ENCODE data around the gene DDX43. TPM values are rescaled to one million over a fixed set of nuclear protein-coding genes. Genes with fewer than 3 reads are reported as not detected.

Gene DDX43
- total and polyA plus RNA-seq, 10 of the 15 experiments (the other 5 are each of a cell fraction or from before 2014, with no cell fraction given): 0.12 TPM; not detected in 9

DNA sequence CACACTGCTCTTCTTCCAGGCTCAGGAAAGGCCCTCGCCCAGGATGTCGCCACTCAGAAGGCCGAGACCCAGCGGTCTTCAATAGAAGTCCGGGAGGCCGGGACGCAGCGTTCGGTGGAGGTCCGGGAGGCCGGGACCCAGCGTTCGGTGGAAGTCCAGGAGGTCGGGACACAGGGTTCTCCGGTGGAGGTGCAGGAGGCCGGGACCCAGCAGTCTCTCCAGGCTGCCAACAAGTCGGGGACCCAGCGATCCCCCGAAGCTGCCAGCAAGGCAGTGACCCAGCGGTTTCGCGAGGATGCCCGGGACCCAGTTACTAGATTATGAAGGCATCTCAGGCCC lies 31.1 kb upstream of the DDX43 start:
- Histone ChIP-seq H3K4me2 (ENCODE audit: control insufficient read depth, insufficient read depth) (no peak overlapping the region), H3K27me3 (replicated peaks in 1 of 2; ENCODE audit: control insufficient read depth in 2 of 2, insufficient read depth in 2 of 2, low read length in 1 of 2) (0 out of 4 replicates have a peak, but pooled peaks cover 0 to 3% of the 10 kb centered on the region in 2 experiments), H4K20me1 (ENCODE audit: control insufficient read depth, insufficient read depth) (no peaks in the 10 kb centered on the region), H3K79me2 (ENCODE audit: control insufficient read depth, insufficient read depth, low read length) (no peaks in the 10 kb centered on the region), H3K36me3 (ENCODE audit: control insufficient read depth in 2 of 2, insufficient read depth in 2 of 2, low read length in 1 of 2) (no peaks in the 10 kb centered on the region), H3K27ac (ENCODE audit: control insufficient read depth, insufficient read depth) (no peak overlapping the region), H3K9ac (ENCODE audit: control insufficient read depth, insufficient read depth, low read length) (no peak overlapping the region), H3K9me3 (replicated peaks; ENCODE audit: control insufficient read depth, insufficient read depth, low read length) (no peaks in the 10 kb centered on the region), H2AFZ (ENCODE audit: control insufficient read depth, low read depth, low read length) (no peak overlapping the region), H3K4me3 (no peak overlapping the region), H3K4me1 (ENCODE audit: control insufficient read depth, insufficient read depth, low read length) (no peaks in the 10 kb centered on the region)
- no peak for DNase-seq (ENCODE audit: low read depth, low spot score)
- FAIRE-seq: no peak
- TF ChIP-seq, protein P1, sequence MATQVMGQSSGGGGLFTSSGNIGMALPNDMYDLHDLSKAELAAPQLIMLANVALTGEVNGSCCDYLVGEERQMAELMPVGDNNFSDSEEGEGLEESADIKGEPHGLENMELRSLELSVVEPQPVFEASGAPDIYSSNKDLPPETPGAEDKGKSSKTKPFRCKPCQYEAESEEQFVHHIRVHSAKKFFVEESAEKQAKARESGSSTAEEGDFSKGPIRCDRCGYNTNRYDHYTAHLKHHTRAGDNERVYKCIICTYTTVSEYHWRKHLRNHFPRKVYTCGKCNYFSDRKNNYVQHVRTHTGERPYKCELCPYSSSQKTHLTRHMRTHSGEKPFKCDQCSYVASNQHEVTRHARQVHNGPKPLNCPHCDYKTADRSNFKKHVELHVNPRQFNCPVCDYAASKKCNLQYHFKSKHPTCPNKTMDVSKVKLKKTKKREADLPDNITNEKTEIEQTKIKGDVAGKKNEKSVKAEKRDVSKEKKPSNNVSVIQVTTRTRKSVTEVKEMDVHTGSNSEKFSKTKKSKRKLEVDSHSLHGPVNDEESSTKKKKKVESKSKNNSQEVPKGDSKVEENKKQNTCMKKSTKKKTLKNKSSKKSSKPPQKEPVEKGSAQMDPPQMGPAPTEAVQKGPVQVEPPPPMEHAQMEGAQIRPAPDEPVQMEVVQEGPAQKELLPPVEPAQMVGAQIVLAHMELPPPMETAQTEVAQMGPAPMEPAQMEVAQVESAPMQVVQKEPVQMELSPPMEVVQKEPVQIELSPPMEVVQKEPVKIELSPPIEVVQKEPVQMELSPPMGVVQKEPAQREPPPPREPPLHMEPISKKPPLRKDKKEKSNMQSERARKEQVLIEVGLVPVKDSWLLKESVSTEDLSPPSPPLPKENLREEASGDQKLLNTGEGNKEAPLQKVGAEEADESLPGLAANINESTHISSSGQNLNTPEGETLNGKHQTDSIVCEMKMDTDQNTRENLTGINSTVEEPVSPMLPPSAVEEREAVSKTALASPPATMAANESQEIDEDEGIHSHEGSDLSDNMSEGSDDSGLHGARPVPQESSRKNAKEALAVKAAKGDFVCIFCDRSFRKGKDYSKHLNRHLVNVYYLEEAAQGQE (IDR thresholded peaks at IDR 0.05; ENCODE audit: low read depth, low read length): no peak
- TF ChIP-seq, protein P2, sequence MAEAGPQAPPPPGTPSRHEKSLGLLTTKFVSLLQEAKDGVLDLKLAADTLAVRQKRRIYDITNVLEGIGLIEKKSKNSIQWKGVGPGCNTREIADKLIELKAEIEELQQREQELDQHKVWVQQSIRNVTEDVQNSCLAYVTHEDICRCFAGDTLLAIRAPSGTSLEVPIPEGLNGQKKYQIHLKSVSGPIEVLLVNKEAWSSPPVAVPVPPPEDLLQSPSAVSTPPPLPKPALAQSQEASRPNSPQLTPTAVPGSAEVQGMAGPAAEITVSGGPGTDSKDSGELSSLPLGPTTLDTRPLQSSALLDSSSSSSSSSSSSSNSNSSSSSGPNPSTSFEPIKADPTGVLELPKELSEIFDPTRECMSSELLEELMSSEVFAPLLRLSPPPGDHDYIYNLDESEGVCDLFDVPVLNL (IDR thresholded peaks at IDR 0.05; ENCODE audit: low read depth, low read length): no peak
- TF ChIP-seq POLR2AphosphoS5 (IDR thresholded peaks at IDR 0.05; ENCODE audit: low read length): no peak
- TF ChIP-seq NR2C1 (IDR thresholded peaks at IDR 0.05): no peak
- TF ChIP-seq SMC3 (IDR thresholded peaks at IDR 0.05; ENCODE audit: borderline replicate concordance, low read length): no peak
- CTCF ChIA-PET: no interaction called here
- in situ Hi-C loops (cut with MboI): no loop called here
- 64% methylated on average over 23 of the region's 23 CpGs for WGBS (ENCODE audit: insufficient coverage, insufficient replicate concordance, low lambda C conversion rate, missing lambda C conversion rate)
- ATAC-seq: no peak
- POLR2A ChIA-PET: no interaction called here
- RAD21 ChIA-PET (ENCODE audit: unreplicated experiment): no interaction called here
- BruUV-seq (replicated peaks): no TSS peak
- intact Hi-C loops (cut with micrococcal nuclease; ENCODE audit: unreplicated experiment): no loop called here
- SMC1A ChIA-PET (ENCODE audit: uncharacterized antibody, unreplicated experiment): no interaction called here
